GM12891 (cell line): ENCODE results near the gene ASF1B.

Experiments used
- PAX5 ChIP-seq: IDR thresholded peaks from 2 replicates; pipeline ENCODE4 v1.6.1; 2011; ENCODE audit warnings: low read length, moderate library complexity, mild to moderate bottlenecking; ENCODE audit not compliant: insufficient read depth, severe bottlenecking
- POLR2A ChIP-seq: IDR thresholded peaks from 2 replicates; pipeline ENCODE4 v1.6.1; 2011; ENCODE audit warnings: low read depth, low read length, control low read depth
- POLR2AphosphoS5 ChIP-seq: IDR thresholded peaks from 2 replicates; pipeline ENCODE4 v1.6.1; 2011; ENCODE audit warnings: low read depth, low read length, control low read depth

- TF ChIP-seq PAX5 (no peak), POLR2A (no peak), POLR2AphosphoS5 (no peak)
Measured at GRCh38 chr19:14145381-14145780, 9.0 kb upstream of the ASF1B start.
